AG04449 (cell line): ENCODE data around the gene CHD2.

Experiments used
- CTCF ChIA-PET: fragments of 350-600 bp; formaldehyde crosslinking; extraction: SDS; loops from one replicate; lab custom pipeline; 2021; ENCODE audit warnings: antibody characterized with exemption; lab: Yijun Ruan, JAX
- POLR2A ChIA-PET: fragments of 400-600, 350-600 bp; formaldehyde crosslinking; extraction: SDS; loops from one replicate; lab custom pipeline; 2020; ENCODE audit warnings: antibody characterized with exemption, inconsistent platforms; lab: Yijun Ruan, JAX
- DNase-seq: peaks from one replicate; pipeline ENCODE4 v3.0.0-alpha.2; 2010; ENCODE audit warnings: low read depth, low spot score
- H3K4me3 ChIP-seq: 2 replicates; pipeline ENCODE4 v1.5.1; 2011; ENCODE audit warnings: low read depth, mild to moderate bottlenecking, control low read depth, low read length
- TF ChIP-seq, protein P1 (sequence below): IDR thresholded peaks from one replicate; pipeline ENCODE4 v1.5.1; 2011; ENCODE audit warnings: mild to moderate bottlenecking, moderate library complexity, low read length, control low read depth, inconsistent platforms; ENCODE audit not compliant: insufficient read depth; ENCODE audit errors: missing control alignments

The CHD2 gene

GRCh38 chr15:93042691-93043378, 142.7 kb downstream of the CHD2 start:
- TF ChIP-seq, protein P1, sequence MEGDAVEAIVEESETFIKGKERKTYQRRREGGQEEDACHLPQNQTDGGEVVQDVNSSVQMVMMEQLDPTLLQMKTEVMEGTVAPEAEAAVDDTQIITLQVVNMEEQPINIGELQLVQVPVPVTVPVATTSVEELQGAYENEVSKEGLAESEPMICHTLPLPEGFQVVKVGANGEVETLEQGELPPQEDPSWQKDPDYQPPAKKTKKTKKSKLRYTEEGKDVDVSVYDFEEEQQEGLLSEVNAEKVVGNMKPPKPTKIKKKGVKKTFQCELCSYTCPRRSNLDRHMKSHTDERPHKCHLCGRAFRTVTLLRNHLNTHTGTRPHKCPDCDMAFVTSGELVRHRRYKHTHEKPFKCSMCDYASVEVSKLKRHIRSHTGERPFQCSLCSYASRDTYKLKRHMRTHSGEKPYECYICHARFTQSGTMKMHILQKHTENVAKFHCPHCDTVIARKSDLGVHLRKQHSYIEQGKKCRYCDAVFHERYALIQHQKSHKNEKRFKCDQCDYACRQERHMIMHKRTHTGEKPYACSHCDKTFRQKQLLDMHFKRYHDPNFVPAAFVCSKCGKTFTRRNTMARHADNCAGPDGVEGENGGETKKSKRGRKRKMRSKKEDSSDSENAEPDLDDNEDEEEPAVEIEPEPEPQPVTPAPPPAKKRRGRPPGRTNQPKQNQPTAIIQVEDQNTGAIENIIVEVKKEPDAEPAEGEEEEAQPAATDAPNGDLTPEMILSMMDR = no peak
- no peak overlapping the region for H3K4me3 ChIP-seq
- CTCF ChIA-PET = interaction anchor here (0.9 kb wide), 1 partner anchor 1077 kb away, joined by 3 read pairs; no protein-coding TSS in a partner anchor
- POLR2A ChIA-PET = no interaction called here
- DNase-seq = no peak

- CTCF ChIA-PET = no interaction called here
- DNase-seq = no peak
- TF ChIP-seq, protein P1 = no peak
- POLR2A ChIA-PET = no interaction called here
- H3K4me3 ChIP-seq = no peak overlapping the region
Observed at GRCh38 chr15:93043621-93044300, 143.6 kb downstream of the CHD2 start.

DNA sequence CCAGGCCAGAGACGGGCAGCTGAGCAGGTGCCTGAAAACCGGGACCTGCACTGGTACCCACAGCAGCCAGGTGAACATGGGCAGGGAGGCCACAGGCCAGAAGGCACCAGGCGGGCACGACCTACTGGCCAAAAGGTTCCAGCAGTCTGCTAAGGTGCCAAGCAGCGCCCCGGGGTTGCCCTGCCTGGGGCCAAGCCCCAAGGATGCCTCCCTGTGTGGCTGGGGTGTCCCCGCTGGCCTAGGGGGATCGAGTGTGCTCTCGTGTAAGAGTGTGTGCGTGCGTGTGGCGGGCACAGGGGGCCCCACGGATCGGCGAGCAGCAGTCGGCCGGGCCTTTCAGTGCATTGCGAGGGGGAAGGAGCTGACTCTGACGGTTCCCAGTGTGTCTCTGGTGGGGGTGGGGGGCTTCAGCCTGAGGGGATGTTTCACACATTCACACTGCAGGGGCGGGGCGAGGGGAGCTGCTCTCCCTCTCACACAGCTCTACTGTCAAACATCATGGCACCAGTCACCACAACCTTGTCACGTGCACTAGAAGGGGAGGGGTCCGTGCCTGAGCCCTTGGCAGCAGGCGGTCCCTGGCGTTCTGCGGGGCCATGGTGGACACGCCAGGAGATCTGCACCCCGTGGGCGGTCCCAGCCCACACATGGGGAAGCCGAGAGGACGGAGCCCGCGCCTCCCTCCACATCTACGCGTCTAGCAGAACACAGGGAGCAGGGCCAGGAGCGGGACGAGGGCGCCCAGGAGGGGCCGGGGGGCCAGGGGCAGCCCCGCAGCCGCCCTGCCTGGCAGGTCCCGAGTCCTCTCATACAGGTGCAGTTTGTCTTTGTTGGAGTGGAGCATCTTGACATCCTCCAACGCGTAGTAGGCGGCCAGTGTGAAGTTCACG, 144.4 kb downstream of the CHD2 start:
- no peak overlapping the region for H3K4me3 ChIP-seq
- POLR2A ChIA-PET = no interaction called here
- TF ChIP-seq, protein P1 = no peak
- CTCF ChIA-PET = no interaction called here
- no peak for DNase-seq

DNA sequence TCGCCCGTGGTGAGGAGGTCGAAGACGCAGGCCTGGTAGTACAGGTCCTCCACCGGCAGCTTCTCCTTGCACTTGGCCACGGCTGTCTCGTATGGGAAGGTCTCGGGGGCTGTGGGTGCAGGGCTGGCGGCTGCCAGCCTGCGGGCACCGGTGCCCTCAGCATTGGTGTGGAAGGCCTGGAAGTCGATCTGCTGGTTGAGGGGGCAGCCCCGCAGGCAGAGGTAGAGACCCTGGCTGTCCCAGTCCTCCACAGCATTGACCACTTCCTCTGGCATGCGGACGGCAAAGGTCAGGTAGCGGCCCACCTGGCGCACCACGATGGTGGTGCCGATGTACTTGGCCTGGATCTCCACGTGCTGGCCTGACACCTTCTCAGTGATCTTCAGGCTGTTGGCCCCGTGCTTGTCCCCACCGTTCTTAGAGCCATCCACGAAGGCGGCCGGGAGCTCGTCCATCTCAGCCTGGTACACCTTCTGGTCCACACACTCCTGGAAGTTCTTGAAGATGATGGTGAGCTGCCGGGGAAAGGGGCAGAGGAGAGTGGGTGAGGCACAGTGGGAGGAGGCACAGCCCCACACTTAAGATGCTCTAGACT, 145.2 kb downstream of the CHD2 start:
- H3K4me3 ChIP-seq = no peak overlapping the region
- TF ChIP-seq, protein P1 = no peak
- POLR2A ChIA-PET = no interaction called here
- no peak for DNase-seq
- CTCF ChIA-PET = interaction anchor here (1.0 kb wide), 1 partner anchor 16 kb away, joined by 3 read pairs; no protein-coding TSS in a partner anchor

DNA sequence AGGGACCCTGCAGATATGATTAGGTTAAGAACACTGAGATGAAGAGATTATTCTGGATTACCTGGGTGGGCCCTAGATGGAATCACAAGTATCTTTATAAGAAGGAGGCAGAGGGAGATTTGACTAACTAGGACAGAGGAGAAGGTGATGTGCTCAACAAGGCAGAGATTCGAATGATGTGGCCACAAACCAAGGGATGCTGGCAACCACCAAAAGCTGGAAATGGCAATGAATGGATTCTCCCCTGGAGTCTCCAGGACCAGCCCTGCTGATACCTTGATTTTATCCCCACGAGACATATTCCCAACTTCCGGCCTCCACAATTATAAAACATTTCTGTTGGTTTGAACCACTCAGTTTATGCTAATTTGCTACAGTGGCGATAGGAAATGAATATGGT, 146.0 kb downstream of the CHD2 start:
- no peak overlapping the region for H3K4me3 ChIP-seq
- DNase-seq = no peak
- POLR2A ChIA-PET = no interaction called here
- TF ChIP-seq, protein P1 = no peak
- CTCF ChIA-PET = interaction anchor here (1.0 kb wide), 1 partner anchor 17 kb away, joined by 3 read pairs; no protein-coding TSS in a partner anchor
